Measurements from ENCODE around the gene NME7. TPM values are rescaled to one million over a fixed set of nuclear protein-coding genes. Genes with fewer than 3 reads are reported as not detected.

The NME7 gene
- total RNA-seq, 4 donors from 2014 or later = 1.9 to 15.9 (median 8.3) TPM

DNA sequence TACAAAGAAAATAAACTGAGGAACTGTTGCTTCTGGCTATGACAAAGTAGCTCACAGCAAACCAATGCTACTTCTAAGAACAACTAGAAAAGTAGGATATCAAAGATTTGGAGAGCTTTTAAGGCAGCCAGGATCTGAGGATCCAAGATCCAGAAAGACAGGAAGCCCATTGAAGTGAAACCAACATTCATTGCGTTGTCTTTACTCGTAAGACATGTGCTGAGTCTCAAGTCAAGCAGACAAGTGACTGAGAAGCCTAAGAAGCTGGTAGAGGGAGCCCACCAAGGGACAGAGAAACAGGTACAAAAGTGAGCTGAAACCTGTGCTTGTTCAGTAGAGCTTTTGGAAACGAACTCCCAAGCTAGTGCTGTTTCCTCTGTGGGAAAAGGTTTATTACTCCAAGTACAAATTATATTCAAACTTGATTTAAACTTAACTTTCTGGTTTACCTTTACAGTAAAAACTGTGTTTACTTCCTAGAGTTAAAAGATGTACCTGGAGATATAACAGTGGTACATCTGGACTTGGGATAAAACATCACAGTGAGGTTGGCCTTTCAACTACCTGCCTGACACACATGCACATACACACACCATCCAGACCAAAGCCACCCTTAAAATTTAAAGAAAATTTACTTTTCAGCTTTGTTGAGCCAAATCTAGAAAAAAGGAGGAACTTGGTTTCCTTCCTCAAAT lies 41.2 kb downstream of the NME7 start:
- H3K27ac ChIP-seq = no peak overlapping the region
- no peaks in the 10 kb centered on the region for H3K36me3 ChIP-seq
- H3K4me3 ChIP-seq = no peak overlapping the region
- in situ Hi-C loops (cut with MboI; ENCODE audit: low pct_ligation_motif_present in 1 of 4, low pct_unique_long_range_greater_than_20kb in 1 of 4, low sequenced_read_pairs in 3 of 4) (loop anchor here in 2 of 4 donors (10.0 to 25.0 kb wide), 3 partner anchors 152 to 889 kb away; partner anchors contain the start of gene ATP1B1 (in 1 of the 2)), intact Hi-C loops (cut with DNase I; ENCODE audit: low total_unique reads) (no loop called here)
- H3K9me3 ChIP-seq = peaks cover 0 to 8% of the 10 kb centered on the region in 2 donors
- no peaks in the 10 kb centered on the region for H3K27me3 ChIP-seq
- no peaks in the 10 kb centered on the region for H3K4me1 ChIP-seq
- 74% methylated on average over 3 of the region's 3 CpGs for WGBS, 2 donors (ENCODE audit: low coverage in 1 of 2)
- TF ChIP-seq POLR2AphosphoS5 (IDR thresholded peaks at IDR 0.05) (no peak), CTCF (IDR thresholded peaks at IDR 0.05) (no peak)
- no peak for DNase-seq

GRCh38 chr1:169325117-169325516 lies 42.5 kb downstream of the NME7 start:
- H3K36me3 ChIP-seq = no peaks in the 10 kb centered on the region
- no peak overlapping the region for H3K27ac ChIP-seq
- intact Hi-C loops (cut with DNase I; ENCODE audit: low total_unique reads) = no loop called here
- WGBS, 2 donors (ENCODE audit: low coverage in 1 of 2) = 85 to 86% methylated on average over 1 of the region's 1 CpG
- peaks cover 0 to 5% of the 10 kb centered on the region in 2 donors for H3K9me3 ChIP-seq
- no peak overlapping the region for H3K4me3 ChIP-seq
- no peaks in the 10 kb centered on the region for H3K4me1 ChIP-seq
- in situ Hi-C loops (cut with MboI; ENCODE audit: low pct_ligation_motif_present in 1 of 4, low pct_unique_long_range_greater_than_20kb in 1 of 4, low sequenced_read_pairs in 3 of 4) = loop anchor here in 2 of 4 donors (10.0 to 25.0 kb wide), 3 partner anchors 150 to 888 kb away; partner anchors contain the start of gene ATP1B1 (in 1 of the 2)
- DNase-seq = no peak
- TF ChIP-seq CTCF (IDR thresholded peaks at IDR 0.05) (no peak), POLR2A (IDR thresholded peaks at IDR 0.05) (no peak), POLR2AphosphoS5 (IDR thresholded peaks at IDR 0.05) (no peak), EP300 (IDR thresholded peaks at IDR 0.05; ENCODE audit: low read depth) (no peak)
- no peaks in the 10 kb centered on the region for H3K27me3 ChIP-seq

GRCh38 chr1:169322138-169322537 lies 45.5 kb downstream of the NME7 start:
- in situ Hi-C loops (cut with MboI; ENCODE audit: low pct_ligation_motif_present in 1 of 4, low pct_unique_long_range_greater_than_20kb in 1 of 4, low sequenced_read_pairs in 3 of 4) = loop anchor here in 1 of 4 donors (10.0 kb wide), 1 partner anchor 147 kb away; no protein-coding TSS in a partner anchor
- H3K4me1 ChIP-seq = no peaks in the 10 kb centered on the region

GRCh38 chr1:169321539-169321938 lies 46.1 kb downstream of the NME7 start:
- H3K27me3 ChIP-seq = no peaks in the 10 kb centered on the region
- TF ChIP-seq POLR2AphosphoS5 (IDR thresholded peaks at IDR 0.05) (no peak), CTCF (IDR thresholded peaks at IDR 0.05) (no peak), EP300 (IDR thresholded peaks at IDR 0.05; ENCODE audit: low read depth) (no peak), POLR2A (IDR thresholded peaks at IDR 0.05) (no peak)
- H3K4me1 ChIP-seq = no peaks in the 10 kb centered on the region
- in situ Hi-C loops (cut with MboI; ENCODE audit: low pct_ligation_motif_present in 1 of 4, low pct_unique_long_range_greater_than_20kb in 1 of 4, low sequenced_read_pairs in 3 of 4) (loop anchor here in 1 of 4 donors (10.0 kb wide), 1 partner anchor 147 kb away; no protein-coding TSS in a partner anchor), intact Hi-C loops (cut with DNase I; ENCODE audit: low total_unique reads) (no loop called here)
- H3K36me3 ChIP-seq = no peaks in the 10 kb centered on the region
- no peak for DNase-seq
- H3K4me3 ChIP-seq = no peak overlapping the region
- H3K27ac ChIP-seq = no peak overlapping the region
- 86 to 98% methylated on average over 1 of the region's 1 CpG for WGBS, 2 donors (ENCODE audit: low coverage in 1 of 2)
- H3K9me3 ChIP-seq = no peaks in the 10 kb centered on the region

More at GRCh38 chr1:169322138-169322537, 45.5 kb downstream of the NME7 start:
- intact Hi-C loops (cut with DNase I; ENCODE audit: low total_unique reads) = no loop called here
- no peaks in the 10 kb centered on the region for H3K36me3 ChIP-seq
- H3K4me3 ChIP-seq = no peak overlapping the region
- H3K27ac ChIP-seq = no peak overlapping the region
- no peak for DNase-seq
- 96 to 100% methylated on average over 2 to 3 of the region's 3 CpGs for WGBS, 2 donors (ENCODE audit: low coverage in 1 of 2)
- no peaks in the 10 kb centered on the region for H3K9me3 ChIP-seq
- TF ChIP-seq CTCF (IDR thresholded peaks at IDR 0.05) = no peak
- TF ChIP-seq POLR2A (IDR thresholded peaks at IDR 0.05) = no peak
- TF ChIP-seq EP300 (IDR thresholded peaks at IDR 0.05; ENCODE audit: low read depth) = no peak
- no peak for TF ChIP-seq POLR2AphosphoS5 (IDR thresholded peaks at IDR 0.05)
- H3K27me3 ChIP-seq = no peaks in the 10 kb centered on the region
